Activated CD4-positive, alpha-beta T cell treated with anti-CD3 and anti-CD28 coated beads for 36 hours (primary cell): ENCODE results near the gene MAP3K14. TPM values are rescaled to one million over a fixed set of nuclear protein-coding genes. Genes with fewer than 3 reads are reported as not detected.
A peak's percentile ranks its signal among the peaks of the same experiment; 100 is the strongest.

ENCODE experiments used
- ATAC-seq: fragments of 200-7000 bp; cut with Tn5 transposase; one replicate; pipeline ENCODE4 v1.10.0; 2021; ENCODE audit warnings: mild to moderate bottlenecking, moderate library complexity
- CTCF ChIA-PET: fragments of 350-600 bp; sonication (Branson Sonifier 250); formaldehyde crosslinking; loops from one replicate; lab custom pipeline; 2021; ENCODE audit warnings: antibody characterized with exemption; lab: Charles Lee
- POLR2A ChIA-PET: fragments of 350-600 bp; sonication (Branson Sonifier 250); formaldehyde crosslinking; loops from one replicate; lab custom pipeline; 2021; ENCODE audit warnings: antibody characterized with exemption, inconsistent platforms; lab: Charles Lee
- DNase-seq: peaks from one replicate; pipeline ENCODE4 v3.0.0-alpha.2; 2020
- H3K27ac Mint-ChIP-seq: one replicate; pipeline ENCODE4 v1.8.0; 2021; ENCODE audit warnings: mixed read lengths
- H3K27me3 Mint-ChIP-seq: one replicate; pipeline ENCODE4 v1.8.0; 2021; ENCODE audit warnings: mixed read lengths
- H3K36me3 Mint-ChIP-seq: one replicate; pipeline ENCODE4 v1.8.0; 2021; ENCODE audit warnings: low read depth, mixed read lengths
- H3K4me1 Mint-ChIP-seq: one replicate; pipeline ENCODE4 v1.8.0; 2021; ENCODE audit warnings: mixed read lengths
- H3K4me3 Mint-ChIP-seq: one replicate; pipeline ENCODE4 v1.8.0; 2021; ENCODE audit warnings: mild to moderate bottlenecking, moderate library complexity, mixed read lengths
- H3K9me3 Mint-ChIP-seq: one replicate; pipeline ENCODE4 v1.8.0; 2021; ENCODE audit warnings: low read depth, mixed read lengths
- intact Hi-C, 2 experiments: fragments of 100-400 bp; cut with DNase I in 1 of 2; cut with micrococcal nuclease in 1 of 2; formaldehyde crosslinking; loops; one replicate each; pipeline versions ENCODE4 v1.14.2 to v1.15.1; 2022 to 2024; cut with DNase I, micrococcal nuclease
- total RNA-seq, 2 experiments: library from RNA; stranded (reverse); gene quantifications; one replicate each; pipeline ENCODE4 v1.2.3, GENCODE V29; 2021

MAP3K14 gene
- total RNA-seq, 2 experiments from 2014 or later, result 50.3 to 52.5 TPM

GRCh38 chr17:45234641-45235415, 82.0 kb downstream of the MAP3K14 start:
- Mint-ChIP-seq H3K27me3 (no peaks in the 10 kb centered on the region), H3K27ac (peak overlapping the region; percentile 67), H3K36me3 (peaks cover 80% of the 10 kb centered on the region), H3K4me1 (peaks cover 68% of the 10 kb centered on the region), H3K9me3 (no peaks in the 10 kb centered on the region), H3K4me3 (no peak overlapping the region)
- peak; percentile 66 for DNase-seq
- ChIA-PET POLR2A (interaction anchor here (0.7 to 1.0 kb wide), 2 partner anchors 9 to 13 kb away, joined by 3 to 4 read pairs; partner anchors contain the start of gene FMNL1), CTCF (interaction anchor here (0.6 to 12.8 kb wide), 19 partner anchors 9 to 541 kb away, joined by 3 to 334 read pairs (median 4); partner anchors contain the start of genes ACBD4 and FMNL1)
- intact Hi-C loops, result loop anchor here (1.0 to 5.0 kb wide), 2 partner anchors 16 to 33 kb away; no protein-coding TSS in a partner anchor
- peak; percentile 51 for ATAC-seq

DNA sequence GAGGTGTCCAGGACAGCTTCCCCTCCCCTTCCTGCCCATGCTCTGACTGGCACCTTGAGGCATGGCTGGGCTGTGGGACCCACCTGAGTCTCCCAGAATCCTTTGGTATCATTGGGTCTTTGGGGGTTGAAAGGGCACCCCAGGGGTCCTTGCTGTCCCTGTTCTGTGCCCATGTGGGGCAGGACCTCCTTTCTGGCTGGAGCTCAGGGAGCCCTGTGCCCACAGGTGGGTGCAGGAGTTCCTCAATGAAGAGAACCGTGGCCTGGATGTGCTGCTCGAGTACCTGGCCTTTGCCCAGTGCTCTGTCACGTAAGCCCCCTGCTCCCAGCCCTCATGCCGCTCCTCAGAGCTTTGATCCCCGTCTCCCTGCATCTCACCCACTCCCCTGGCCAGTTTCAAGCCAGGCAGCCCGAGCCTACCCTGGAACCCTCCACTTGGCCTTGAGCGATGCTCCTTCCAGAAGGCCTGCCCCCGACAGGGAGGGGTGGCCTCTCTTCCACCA, 83.3 kb downstream of the MAP3K14 start:
- H3K9me3 Mint-ChIP-seq, result no peaks in the 10 kb centered on the region
- peak overlapping the region; percentile 100 for H3K27ac Mint-ChIP-seq
- H3K4me3 Mint-ChIP-seq, result no peak overlapping the region
- CTCF ChIA-PET, result interaction anchor here (1.3 to 12.8 kb wide), 4 partner anchors 12 to 98 kb away, joined by 4 to 334 read pairs (median 7); partner anchors contain the start of genes ACBD4 and FMNL1
- ATAC-seq (no peak), DNase-seq (no peak)
- no peaks in the 10 kb centered on the region for H3K27me3 Mint-ChIP-seq
- intact Hi-C loops, result no loop called here
- H3K36me3 Mint-ChIP-seq, result peaks cover 68% of the 10 kb centered on the region
- POLR2A ChIA-PET, result no interaction called here
- peaks cover 75% of the 10 kb centered on the region for H3K4me1 Mint-ChIP-seq

DNA sequence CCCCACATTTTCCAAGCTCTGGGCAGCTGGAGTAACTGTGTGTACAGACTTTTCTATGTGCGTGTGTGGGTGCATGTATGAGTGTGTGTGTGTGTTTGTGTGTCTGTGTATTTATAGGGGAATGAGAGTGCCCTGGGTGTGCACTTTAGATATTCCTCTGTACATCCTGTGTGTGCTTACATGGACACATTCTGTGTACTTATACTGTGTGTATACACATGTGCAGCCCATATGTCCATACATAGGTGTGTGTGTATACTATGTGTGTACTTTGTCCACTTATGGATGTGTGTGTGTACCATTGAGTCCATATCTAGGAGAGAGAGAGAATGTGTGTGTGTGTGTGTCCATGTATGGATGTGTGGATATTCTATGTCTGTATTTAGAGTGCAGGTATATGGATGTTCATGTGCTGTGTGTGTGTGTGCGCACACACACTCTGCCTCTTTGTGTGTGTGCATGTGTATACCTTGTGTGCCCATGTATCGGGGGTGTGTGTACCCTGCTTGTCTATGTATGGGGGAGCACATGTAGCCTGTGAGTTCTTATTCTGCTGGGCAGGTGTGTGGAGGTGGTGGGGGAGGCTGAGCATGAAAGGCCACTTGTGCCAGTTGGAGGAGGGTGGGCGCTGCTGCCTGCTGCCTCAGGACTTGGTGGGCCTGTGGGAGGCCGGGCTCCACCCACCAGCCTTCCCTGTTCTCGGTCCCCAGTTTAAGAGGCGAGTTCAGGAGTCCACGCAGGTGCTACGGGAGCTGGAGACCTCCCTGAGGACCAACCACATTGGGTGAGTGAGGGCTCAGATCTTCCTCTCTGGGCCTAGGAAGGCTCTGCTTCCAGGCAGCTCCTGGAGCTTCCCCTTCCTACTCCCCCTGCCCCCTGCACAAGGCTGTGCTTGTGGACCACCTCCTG, 84.1 kb downstream of the MAP3K14 start:
- ATAC-seq, result no peak
- no peak for DNase-seq
- ChIA-PET POLR2A (no interaction called here), CTCF (interaction anchor here (0.6 to 12.8 kb wide), 12 partner anchors 10 to 97 kb away, joined by 3 to 334 read pairs (median 4); partner anchors contain the start of genes ACBD4 and FMNL1)
- Mint-ChIP-seq H3K27ac (peak overlapping the region; percentile 100), H3K4me3 (peak overlapping the region; percentile 94), H3K27me3 (no peaks in the 10 kb centered on the region), H3K4me1 (peaks cover 79% of the 10 kb centered on the region), H3K36me3 (peaks cover 61% of the 10 kb centered on the region), H3K9me3 (no peaks in the 10 kb centered on the region)
- intact Hi-C loops, result no loop called here

DNA sequence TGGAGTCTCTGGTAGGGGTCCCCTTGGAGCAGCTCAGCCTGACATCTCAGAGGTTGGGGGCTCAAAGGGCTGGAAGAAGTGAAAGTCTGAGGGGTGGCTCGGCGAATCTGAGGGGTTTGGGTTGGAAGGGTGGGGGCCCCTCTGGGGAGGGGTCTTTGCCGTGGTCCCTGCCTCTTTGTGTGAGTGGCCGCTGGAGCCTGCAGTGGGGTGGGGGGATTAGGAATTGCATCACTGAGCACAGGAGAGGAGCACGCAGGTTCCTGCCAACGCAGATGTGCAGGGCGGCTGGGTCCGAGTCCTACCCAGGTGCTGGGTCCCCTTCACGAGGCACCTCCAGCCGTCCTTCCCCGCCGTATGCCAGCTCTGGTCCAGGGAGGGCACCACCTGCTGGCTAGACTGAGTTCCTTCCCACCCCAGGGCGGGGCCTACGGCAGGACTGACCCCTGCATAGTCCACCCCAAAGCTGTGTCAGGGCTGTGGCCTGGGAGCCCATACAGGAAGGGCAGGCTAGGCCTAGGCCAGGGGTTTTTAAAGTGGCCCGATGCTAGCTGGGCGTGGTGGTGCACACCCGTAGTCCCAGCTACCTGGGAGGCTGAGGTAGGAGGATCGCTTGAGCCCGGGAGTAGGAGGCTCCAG, 85.2 kb downstream of the MAP3K14 start:
- peak overlapping the region; percentile 100 for H3K27ac Mint-ChIP-seq

DNA sequence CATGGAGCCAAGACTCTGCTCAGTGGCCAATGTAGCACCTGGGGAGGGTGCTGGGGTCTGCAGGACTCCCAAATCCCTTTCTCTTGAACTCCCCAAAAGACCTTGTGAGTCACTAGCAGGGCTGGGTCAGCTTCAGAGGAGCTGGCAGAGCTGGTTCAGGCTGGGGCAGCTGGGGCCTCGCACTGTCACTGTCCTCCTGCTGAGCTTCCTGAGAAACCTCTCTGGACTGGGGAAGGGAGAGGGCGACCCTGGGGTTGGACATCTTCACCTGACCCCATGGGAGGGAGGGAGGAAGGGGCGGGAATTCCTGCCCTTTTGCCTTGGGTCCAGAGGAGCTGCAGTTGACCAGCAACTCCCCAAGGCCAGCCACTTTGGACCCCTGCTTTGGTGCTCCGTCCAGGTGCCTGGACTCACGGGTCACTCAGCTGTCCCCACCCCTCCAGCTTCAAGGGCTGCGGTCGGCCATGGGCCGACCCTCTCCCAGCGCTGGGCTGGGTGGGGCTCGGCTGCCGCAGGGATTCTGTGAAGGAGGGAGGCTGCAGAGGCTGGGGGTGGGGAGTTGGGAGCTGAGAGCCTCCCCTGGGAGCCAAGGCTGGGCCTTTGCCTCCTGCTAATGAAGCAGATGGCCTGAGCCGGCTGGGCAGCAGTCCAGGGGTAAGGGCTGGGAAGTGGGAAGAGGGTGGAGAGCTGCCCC, 85.9 kb downstream of the MAP3K14 start:
- DNase-seq (peak; percentile 51), ATAC-seq (no peak)
- ChIA-PET POLR2A (interaction anchor here (1.0 to 2.4 kb wide), 4 partner anchors 12 to 83 kb away, joined by 4 to 7 read pairs (median 6); no protein-coding TSS in a partner anchor), CTCF (interaction anchor here (0.6 to 12.8 kb wide), 14 partner anchors 12 to 95 kb away, joined by 3 to 334 read pairs (median 4); partner anchors contain the start of genes ACBD4 and FMNL1)
- H3K27me3 Mint-ChIP-seq, result no peaks in the 10 kb centered on the region
- no peaks in the 10 kb centered on the region for H3K9me3 Mint-ChIP-seq
- H3K36me3 Mint-ChIP-seq, result peaks cover 54% of the 10 kb centered on the region
- peak overlapping the region; percentile 100 for H3K27ac Mint-ChIP-seq
- H3K4me1 Mint-ChIP-seq, result peaks cover 92% of the 10 kb centered on the region
- H3K4me3 Mint-ChIP-seq, result peak overlapping the region; percentile 94
- intact Hi-C loops, result no loop called here

More for the DNA sequence above, 85.2 kb downstream of the MAP3K14 start:
- POLR2A ChIA-PET, result interaction anchor here (0.5 to 1.0 kb wide), 2 partner anchors 11 to 76 kb away, joined by 4 read pairs; no protein-coding TSS in a partner anchor
- Mint-ChIP-seq H3K9me3 (no peaks in the 10 kb centered on the region), H3K36me3 (peaks cover 54% of the 10 kb centered on the region), H3K4me3 (peak overlapping the region; percentile 94), H3K4me1 (peaks cover 88% of the 10 kb centered on the region), H3K27me3 (no peaks in the 10 kb centered on the region)
- intact Hi-C loops, result no loop called here
- CTCF ChIA-PET, result interaction anchor here (0.6 to 12.8 kb wide), 15 partner anchors 11 to 86 kb away, joined by 3 to 334 read pairs (median 3); partner anchors contain the start of gene FMNL1
- DNase-seq, result peak; percentile 61
- no peak for ATAC-seq

DNA sequence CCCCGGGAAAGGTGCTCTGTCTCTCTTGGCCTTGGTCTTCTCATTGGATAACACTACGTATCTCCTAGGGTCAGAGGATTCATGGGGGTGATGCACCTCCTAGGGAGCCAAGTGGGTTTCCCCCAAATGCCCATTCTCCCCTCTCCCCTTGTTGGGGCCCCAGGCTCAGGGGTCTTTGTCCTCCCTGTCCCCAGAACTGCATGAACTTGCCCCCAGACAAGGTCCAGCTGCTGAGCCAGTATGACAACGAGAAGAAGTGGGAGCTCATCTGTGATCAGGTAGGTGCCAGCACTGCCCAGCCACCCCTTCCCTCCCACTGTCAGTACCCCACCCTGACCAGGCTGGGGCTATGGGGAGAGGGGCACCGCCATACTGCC, 86.4 kb downstream of the MAP3K14 start:
- DNase-seq (no peak), ATAC-seq (no peak)
- ChIA-PET CTCF (interaction anchor here (0.6 to 12.8 kb wide), 12 partner anchors 11 to 169 kb away, joined by 3 to 334 read pairs (median 4); partner anchors contain the start of genes ACBD4 and FMNL1), POLR2A (interaction anchor here (0.5 to 7.9 kb wide), 6 partner anchors 11 to 84 kb away, joined by 3 to 86 read pairs (median 6); no protein-coding TSS in a partner anchor)
- no peaks in the 10 kb centered on the region for H3K9me3 Mint-ChIP-seq
- H3K36me3 Mint-ChIP-seq, result peaks cover 49% of the 10 kb centered on the region
- H3K27ac Mint-ChIP-seq, result peak overlapping the region; percentile 100
- intact Hi-C loops, result no loop called here
- no peaks in the 10 kb centered on the region for H3K27me3 Mint-ChIP-seq
- H3K4me3 Mint-ChIP-seq, result peak overlapping the region; percentile 94
- H3K4me1 Mint-ChIP-seq, result peaks cover 88% of the 10 kb centered on the region

- intact Hi-C loops, result loop anchor here (1.0 to 5.0 kb wide), 6 partner anchors 17 to 962 kb away; partner anchors contain the start of genes GPATCH8 (in 1 of the 2), KANSL1 (in 1 of the 2), KIF18B (in 1 of the 2) and MAP3K14 (in 1 of the 2)
- Mint-ChIP-seq H3K4me3 (peak overlapping the region; percentile 94), H3K27ac (peak overlapping the region; percentile 100), H3K27me3 (no peaks in the 10 kb centered on the region), H3K9me3 (no peaks in the 10 kb centered on the region), H3K36me3 (peaks cover 45% of the 10 kb centered on the region), H3K4me1 (peaks cover 88% of the 10 kb centered on the region)
- DNase-seq (peak; percentile 72), ATAC-seq (no peak)
- ChIA-PET CTCF (interaction anchor here (0.5 to 12.8 kb wide), 13 partner anchors 11 to 743 kb away, joined by 3 to 334 read pairs (median 4); partner anchors contain the start of genes ACBD4 and FMNL1), POLR2A (interaction anchor here (0.5 to 7.9 kb wide), 10 partner anchors 11 to 819 kb away, joined by 3 to 86 read pairs (median 6); partner anchors contain the start of genes HEXIM1 and MAP3K14)
Observed at GRCh38 chr17:45229681-45230409, 87.0 kb downstream of the MAP3K14 start.

- peak; percentile 37 for ATAC-seq
- Mint-ChIP-seq H3K27ac (peak overlapping the region; percentile 100), H3K4me3 (peak overlapping the region; percentile 94), H3K4me1 (peaks cover 82% of the 10 kb centered on the region), H3K9me3 (no peaks in the 10 kb centered on the region), H3K36me3 (peaks cover 38% of the 10 kb centered on the region), H3K27me3 (no peaks in the 10 kb centered on the region)
- intact Hi-C loops, result loop anchor here (1.0 to 5.0 kb wide), 6 partner anchors 18 to 963 kb away; partner anchors contain the start of genes GPATCH8 (in 1 of the 2), KANSL1 (in 1 of the 2), KIF18B (in 1 of the 2) and MAP3K14 (in 1 of the 2)
- peak; percentile 93 for DNase-seq
- CTCF ChIA-PET, result interaction anchor here (0.5 to 12.8 kb wide), 10 partner anchors 10 to 742 kb away, joined by 3 to 334 read pairs (median 9); partner anchors contain the start of genes ACBD4, FMNL1 and HEXIM1
- POLR2A ChIA-PET, result interaction anchor here (0.5 to 7.9 kb wide), 11 partner anchors 17 to 820 kb away, joined by 3 to 86 read pairs (median 4); partner anchors contain the start of genes HEXIM1 and MAP3K14
Observed at GRCh38 chr17:45228763-45229539, 87.9 kb downstream of the MAP3K14 start.
